Measurements from ENCODE around the gene LYRM4.

The LYRM4 gene

GRCh38 chr6:5294392-5295211 is 33.9 kb upstream of the LYRM4 start:
- TF ChIP-seq POLR2AphosphoS5 (IDR thresholded peaks at IDR 0.05; ENCODE audit: low read depth), result no peak
- TF ChIP-seq SPI1 (IDR thresholded peaks at IDR 0.05; ENCODE audit: borderline replicate concordance, low read depth), result peak; percentile 89
- no peak for TF ChIP-seq CTCF (IDR thresholded peaks at IDR 0.05; ENCODE audit: insufficient read depth, low read length)
- no peak for TF ChIP-seq REST (IDR thresholded peaks at IDR 0.05; ENCODE audit: insufficient replicate concordance, low read depth)
- TF ChIP-seq GABPA (IDR thresholded peaks at IDR 0.05; ENCODE audit: low read depth), result no peak
- H3K27ac ChIP-seq (replicated peaks), result peak overlapping the region; percentile 55
- peak in 1 of 2 experiments; percentile 45 for DNase-seq (ENCODE audit: low read depth in 1 of 2, low spot score in 1 of 2)
- H3K4me3 ChIP-seq (replicated peaks; ENCODE audit: insufficient read depth, low read length), result no peak overlapping the region
- no peaks in the 10 kb centered on the region for H3K27me3 ChIP-seq (ENCODE audit: insufficient read depth, poor library complexity, severe bottlenecking)

DNA sequence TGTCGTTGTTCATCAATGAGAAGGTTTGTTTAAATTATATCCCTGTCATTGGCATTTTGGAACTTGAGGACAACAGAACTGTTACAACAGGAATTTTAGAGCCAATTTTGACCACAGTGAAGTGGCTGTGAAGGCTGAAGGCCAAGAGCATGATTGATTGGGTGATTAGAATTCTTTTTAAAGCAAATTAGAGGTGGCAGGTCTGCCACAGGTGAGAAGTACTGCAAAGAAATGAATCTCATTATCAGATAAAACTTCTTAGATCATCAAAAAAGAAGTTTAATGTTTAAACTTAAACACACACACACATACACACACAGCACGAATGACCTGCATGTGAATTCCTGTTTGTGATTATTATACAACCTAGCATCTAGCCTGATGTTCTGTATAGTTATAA is 32.9 kb upstream of the LYRM4 start:
- no peak for TF ChIP-seq SPI1 (IDR thresholded peaks at IDR 0.05; ENCODE audit: borderline replicate concordance, low read depth)
- TF ChIP-seq REST (IDR thresholded peaks at IDR 0.05; ENCODE audit: insufficient replicate concordance, low read depth), result no peak
- no peak for TF ChIP-seq GABPA (IDR thresholded peaks at IDR 0.05; ENCODE audit: low read depth)
- TF ChIP-seq POLR2AphosphoS5 (IDR thresholded peaks at IDR 0.05; ENCODE audit: low read depth), result no peak
- TF ChIP-seq CTCF (IDR thresholded peaks at IDR 0.05; ENCODE audit: insufficient read depth, low read length), result no peak
- Histone ChIP-seq H3K4me3 (replicated peaks; ENCODE audit: insufficient read depth, low read length) (no peak overlapping the region), H3K27ac (replicated peaks) (no peak overlapping the region), H3K27me3 (ENCODE audit: insufficient read depth, poor library complexity, severe bottlenecking) (no peaks in the 10 kb centered on the region)
- no peak for DNase-seq (ENCODE audit: low read depth in 1 of 2, low spot score in 1 of 2)

DNA sequence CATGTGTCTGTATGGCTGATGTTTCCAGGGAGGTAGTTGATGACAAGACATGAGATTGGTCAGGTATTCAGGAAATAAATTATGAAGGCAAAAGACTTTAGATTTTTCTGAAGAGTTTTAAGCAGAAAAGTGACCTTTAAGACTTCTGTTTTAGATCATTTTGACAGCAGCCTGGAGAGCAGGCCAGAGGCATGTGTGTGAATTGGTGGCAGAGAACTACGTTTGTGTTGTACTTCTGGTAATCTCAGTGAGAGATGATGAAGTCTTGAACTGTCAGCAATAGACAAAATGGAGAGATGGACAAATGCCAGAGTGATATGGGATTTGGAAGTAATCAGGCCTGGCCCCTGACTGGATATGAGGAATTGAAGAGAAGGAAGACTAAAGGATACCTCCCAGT is 31.4 kb upstream of the LYRM4 start:
- H3K4me3 ChIP-seq (replicated peaks; ENCODE audit: insufficient read depth, low read length), result no peak overlapping the region
- H3K27me3 ChIP-seq (ENCODE audit: insufficient read depth, poor library complexity, severe bottlenecking), result no peaks in the 10 kb centered on the region
- DNase-seq (ENCODE audit: low read depth in 1 of 2, low spot score in 1 of 2), result no peak
- no peak overlapping the region for H3K27ac ChIP-seq (replicated peaks)
- TF ChIP-seq POLR2AphosphoS5 (IDR thresholded peaks at IDR 0.05; ENCODE audit: low read depth) (no peak), SPI1 (IDR thresholded peaks at IDR 0.05; ENCODE audit: borderline replicate concordance, low read depth) (no peak), REST (IDR thresholded peaks at IDR 0.05; ENCODE audit: insufficient replicate concordance, low read depth) (no peak), GABPA (IDR thresholded peaks at IDR 0.05; ENCODE audit: low read depth) (no peak)
